ENCODE measurements around the gene TPM1.
"Not testable (repeated sequence)": the region's sequence is repeated elsewhere in the genome, so short reads cannot be mapped to it uniquely, and the experiment has no call there.

The TPM1 gene

DNA sequence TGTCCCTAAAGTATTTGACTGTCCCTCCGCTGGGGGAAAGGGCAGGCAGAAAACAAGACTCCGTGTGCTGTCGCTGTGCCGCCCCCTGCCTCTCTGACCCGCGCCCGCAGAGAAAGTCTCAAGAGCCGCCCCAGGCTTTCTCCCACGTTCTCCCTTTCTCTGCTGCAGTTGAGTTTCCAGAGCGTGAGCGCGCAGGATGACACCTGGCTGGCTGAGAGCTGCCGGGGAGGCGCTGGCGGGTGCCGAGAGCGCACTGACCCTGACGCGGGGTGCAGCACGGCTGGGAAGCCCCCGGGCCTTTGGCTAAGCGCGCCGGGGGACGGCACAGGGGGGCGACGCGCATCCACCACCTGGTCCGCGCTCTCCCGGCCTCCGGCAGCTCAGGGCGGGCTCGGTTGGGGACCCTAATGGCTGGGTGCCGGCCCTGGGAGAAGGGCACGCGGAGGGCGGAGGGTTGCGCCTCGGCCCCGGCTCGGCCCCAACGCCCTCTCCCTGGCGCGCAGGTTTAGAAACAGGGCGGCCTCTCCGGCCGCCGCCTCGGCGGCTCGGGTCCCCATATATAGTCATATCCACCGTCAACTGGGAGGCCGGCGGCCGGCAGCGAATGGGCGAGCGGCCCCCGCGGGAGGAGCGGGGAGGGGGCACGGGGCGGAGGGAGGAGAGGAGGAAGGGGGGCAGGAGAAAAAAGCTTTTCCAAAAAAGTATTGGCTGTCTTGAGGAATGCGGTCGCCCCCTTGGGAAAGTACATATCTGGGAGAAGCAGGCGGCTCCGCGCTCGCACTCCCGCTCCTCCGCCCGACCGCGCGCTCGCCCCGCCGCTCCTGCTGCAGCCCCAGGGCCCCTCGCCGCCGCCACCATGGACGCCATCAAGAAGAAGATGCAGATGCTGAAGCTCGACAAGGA is at the start of gene TPM1:
TPM1 (plus strand) TSS at position 774 of the 903 bp plus-strand sequence; CDS start at position 857, 83 bp downstream.
- DNase-seq (ENCODE audit: low read depth), result no peak

DNA sequence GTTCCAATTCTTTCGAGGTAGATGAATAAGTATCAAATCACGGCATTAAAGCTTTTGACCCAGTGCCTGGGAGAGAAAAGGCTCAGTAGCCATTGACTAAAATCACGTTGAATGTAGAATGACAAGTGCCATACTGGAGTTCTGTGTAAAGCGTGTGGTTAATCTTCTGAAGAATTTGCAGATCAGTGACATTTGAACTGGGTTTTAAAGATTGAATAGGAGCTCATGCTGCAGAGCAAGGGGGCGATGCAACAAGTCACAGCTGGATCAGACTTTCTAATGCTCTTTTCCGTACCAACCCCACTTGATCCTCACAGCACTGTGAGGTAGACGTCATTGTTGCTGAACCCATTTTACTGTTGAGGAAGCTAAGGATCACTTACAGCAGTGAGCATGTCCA is 49.5 kb upstream of the TPM1 start:
- DNase-seq (ENCODE audit: low read depth), result no peak

DNA sequence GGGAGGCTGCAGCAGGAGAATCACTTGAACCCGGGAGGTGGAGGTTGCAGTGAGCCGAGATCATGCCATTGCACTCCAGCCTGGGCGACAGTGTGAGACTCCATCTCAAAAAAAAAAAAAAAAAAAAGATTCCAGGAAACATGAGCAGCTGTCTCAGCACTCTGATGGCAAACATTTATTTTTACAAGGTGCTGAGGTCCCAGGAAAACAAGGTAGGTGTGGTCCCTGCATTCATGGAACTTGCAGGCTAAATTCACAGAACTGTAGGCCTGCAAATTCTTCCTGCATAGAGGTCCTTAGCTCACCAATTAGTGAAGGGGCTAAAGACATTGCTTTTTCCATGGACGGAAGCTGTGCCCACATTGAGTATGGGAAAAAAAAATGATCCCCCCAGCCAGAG is 48.9 kb upstream of the TPM1 start:
- not testable (repeated sequence) for DNase-seq (ENCODE audit: low read depth)

DNA sequence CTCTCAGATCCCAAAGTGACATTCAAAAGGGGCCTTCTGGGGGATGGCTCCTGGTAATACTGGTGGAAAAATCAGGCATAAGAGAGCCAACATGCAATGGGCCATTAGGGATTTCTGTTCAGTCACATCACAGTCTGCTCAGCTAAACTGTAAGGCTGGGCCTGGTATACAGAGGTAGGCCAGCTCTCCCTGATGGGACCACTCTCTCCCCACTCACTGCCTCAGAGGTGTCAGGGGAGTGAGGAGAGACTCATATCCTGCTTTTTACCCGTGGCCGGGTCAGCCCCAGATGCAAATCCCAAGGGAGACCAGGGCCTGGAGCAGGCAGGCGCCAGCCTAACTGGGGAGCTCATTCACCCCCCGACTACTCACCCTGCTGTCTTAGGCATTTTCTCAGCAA is 48.1 kb upstream of the TPM1 start:
- no peak for DNase-seq (ENCODE audit: low read depth)

DNA sequence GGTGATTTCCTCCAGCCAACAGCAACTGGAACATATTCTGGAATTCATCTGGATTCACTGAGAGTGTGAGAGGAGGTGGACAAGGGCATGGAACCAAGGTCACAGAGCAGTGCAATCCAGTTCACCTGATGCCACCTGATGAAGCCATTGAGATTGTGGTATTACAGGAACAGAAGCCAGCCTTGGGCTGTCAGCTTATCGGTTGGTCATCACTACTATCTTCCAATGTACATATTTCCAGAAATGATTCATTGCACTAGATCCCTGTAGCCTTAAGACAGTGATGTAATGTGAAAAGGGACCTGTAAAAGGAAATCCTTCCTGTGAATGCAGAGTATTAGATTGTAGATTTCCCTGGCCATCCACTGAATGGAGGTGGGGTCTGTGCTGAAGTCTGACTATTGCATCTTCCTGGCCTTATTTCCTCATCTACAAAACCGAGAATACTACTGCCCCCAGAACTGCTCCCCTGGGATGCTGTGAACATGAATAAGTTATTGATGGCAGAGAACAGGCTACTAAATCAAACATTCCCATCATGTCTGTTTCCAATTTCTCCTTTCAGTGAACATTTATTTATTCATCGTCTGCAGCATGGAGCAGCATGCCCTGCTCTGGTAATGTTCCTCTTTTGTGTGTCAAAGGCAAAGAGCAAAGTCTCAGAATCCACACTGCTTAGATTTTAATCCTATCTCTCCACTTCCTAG is 47.4 kb upstream of the TPM1 start:
- no peak for DNase-seq (ENCODE audit: low read depth)

DNA sequence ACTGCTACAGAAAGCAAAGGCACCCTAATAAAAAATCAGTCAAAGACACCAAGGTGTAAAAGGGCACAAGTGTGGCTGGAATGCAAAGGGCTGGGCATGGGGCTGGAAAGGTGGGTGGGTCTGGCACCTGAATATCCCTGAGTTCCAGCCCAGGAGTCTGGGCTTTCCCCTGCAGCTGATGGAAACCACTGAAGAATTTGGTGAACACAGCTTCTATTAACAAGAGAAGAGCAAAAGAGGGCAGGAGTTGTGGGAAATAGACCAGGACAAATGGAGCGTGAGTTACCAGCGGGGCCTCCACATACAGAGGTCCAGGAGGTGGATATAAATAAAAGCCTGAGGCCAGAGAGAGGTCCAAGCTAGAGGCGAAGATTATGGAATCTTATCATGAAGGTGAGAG is 45.1 kb upstream of the TPM1 start:
- no peak for DNase-seq (ENCODE audit: low read depth)

DNA sequence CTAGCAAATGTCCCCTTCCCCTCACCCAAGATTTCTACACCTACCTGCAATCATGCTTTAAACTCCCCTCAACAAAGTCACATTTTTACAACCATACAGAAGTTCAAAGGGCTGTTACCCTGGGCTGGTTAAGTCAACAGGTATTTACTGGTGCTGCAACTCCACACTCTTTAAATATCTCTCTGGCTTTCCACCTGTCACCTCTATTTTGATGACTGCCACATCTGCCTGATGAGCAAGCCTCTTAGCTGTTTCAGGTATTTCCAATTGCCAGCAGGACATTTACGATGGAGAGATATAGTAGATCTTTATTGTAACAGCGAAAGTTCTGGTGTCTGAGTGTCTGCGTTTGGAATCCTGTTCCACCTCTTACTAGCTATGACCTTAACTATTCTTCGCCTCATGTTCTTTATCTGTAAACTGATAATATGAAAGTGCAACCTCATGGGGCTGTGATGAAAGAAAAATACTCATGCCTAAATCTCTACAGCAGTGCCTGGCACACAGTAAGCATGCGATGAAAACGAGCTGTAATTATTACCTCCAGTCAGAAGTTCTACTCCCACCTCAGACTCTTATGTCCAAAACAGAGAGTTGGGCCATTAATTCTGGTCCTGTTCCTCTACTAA is 44.2 kb upstream of the TPM1 start:
- DNase-seq (ENCODE audit: low read depth), result no peak

DNA sequence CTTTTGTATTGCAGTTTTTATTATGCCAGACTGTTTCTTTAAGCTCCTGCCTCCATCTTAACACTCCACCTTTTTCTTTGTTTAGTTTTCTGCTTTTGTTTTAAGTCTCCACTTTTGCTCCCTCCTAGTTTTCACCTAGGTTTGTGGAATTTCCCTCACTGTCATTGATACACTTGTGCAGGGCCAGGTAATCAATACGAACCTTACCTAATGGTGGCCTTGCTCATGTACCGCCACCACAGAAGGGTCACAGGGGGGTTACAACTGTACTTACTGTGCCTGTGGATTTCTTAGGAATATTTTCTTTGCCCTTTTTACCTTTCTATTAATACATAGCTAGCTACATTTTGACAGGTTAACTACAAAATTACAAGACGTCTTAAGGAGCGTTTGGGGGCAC is 43.4 kb upstream of the TPM1 start:
- DNase-seq (ENCODE audit: low read depth), result no peak

DNA sequence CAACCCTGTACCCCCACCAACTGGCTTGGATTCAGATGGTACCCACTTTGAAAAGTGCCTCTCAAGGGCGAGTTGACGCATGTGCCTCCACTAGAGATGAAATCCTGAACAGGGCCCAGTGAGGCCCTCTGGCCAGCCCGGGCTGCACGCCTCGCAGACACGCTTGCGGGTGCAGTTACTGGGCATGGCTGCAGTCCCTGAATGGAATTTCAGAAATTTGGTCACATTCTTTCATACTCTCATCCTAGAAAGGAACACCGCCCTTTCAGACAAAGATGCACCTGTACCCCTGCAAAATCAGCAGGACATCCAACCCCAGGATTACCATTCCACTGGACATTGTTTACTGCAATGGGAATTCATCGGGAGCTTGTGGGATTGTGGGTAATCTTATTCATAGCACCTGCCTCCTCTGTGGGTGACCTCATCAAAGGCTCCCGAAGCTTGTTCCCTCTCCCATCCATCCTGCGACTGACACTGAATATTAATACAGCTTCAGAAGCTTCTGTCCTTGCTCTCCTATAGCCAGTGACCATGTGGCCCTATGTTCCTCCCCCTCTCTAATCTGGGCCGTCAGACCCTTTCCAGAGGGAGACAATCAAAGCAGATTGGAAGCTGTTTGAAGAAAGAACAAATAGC is 42.5 kb upstream of the TPM1 start:
- DNase-seq (ENCODE audit: low read depth), result no peak

DNA sequence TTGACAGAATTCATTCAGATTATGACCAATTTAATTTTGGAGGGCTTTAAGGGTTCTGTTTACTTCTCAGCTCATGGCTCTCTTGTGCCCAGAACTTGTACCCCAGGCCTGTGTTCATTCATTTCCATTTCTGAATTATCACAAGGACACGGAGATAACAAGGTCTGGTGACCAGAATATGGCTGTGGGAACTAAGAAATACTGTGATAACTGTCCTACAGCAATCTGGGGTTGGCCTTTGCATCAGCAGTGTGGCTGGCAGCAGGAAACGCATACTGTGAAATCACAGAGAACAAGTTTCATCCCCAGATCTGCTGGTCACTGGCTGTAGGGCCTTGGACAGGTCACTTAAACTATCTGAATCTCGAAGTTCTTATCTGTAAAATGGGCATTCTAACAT is 41.8 kb upstream of the TPM1 start:
- no peak for DNase-seq (ENCODE audit: low read depth)

DNA sequence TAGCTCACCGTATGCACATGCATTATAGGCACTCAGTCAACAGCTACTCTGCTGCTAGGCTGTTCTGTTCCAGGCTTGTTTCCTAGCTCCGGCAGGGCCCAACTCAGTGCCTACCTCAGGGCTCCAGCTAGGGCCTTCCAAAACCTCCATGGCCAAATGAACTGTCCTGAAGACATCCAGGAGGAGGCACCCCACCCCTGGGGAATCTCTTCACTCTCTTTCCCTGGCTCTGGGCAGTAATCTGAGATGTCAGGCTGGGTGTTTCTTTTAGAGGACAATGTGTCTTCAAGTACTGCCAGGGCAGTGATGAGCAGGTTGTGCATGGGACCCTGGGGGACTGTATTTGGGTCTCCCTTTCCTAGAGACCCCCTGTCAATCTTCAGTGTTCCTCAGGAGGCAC is 38.3 kb upstream of the TPM1 start:
- no peak for DNase-seq (ENCODE audit: low read depth)

DNA sequence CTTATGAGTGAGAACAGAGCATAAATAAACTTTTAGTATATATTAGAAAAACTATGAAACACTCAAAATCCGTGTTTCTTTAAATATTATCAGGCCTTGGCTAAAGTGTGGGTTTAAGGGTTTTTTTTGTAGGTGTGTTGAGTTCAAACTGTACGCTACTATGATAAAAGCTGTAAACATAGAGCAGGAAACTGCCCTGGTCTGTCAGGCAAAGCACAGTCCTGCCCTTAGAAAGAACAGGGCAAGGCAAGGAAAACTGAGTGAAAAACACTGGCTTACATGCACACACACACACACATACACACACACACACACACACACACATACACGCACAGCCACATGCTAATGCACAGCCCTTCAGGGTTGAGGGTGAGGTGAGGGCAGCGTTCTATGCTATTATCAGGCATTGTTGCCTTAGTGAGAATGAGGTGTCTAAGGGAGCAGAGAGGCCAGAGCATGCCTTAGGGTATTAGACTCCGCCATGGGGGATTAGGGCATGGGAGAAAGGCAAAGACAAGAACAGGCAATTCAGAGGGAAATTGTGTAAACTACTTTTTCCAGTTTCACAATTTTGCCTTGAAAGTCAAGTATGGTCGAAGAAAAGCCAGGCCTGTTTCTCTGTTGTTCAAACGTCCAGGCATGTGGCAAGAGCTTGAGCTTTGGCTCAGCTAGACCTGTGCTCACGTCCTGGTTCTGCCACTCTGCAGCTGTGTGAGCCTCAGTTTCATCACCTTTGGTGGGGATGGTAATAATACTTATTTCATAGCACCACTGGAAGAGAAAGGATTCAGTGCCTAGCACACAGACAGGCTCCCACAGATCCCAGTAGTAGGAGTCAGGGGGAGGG is 36.3 kb upstream of the TPM1 start:
- no peak for DNase-seq (ENCODE audit: low read depth)

DNA sequence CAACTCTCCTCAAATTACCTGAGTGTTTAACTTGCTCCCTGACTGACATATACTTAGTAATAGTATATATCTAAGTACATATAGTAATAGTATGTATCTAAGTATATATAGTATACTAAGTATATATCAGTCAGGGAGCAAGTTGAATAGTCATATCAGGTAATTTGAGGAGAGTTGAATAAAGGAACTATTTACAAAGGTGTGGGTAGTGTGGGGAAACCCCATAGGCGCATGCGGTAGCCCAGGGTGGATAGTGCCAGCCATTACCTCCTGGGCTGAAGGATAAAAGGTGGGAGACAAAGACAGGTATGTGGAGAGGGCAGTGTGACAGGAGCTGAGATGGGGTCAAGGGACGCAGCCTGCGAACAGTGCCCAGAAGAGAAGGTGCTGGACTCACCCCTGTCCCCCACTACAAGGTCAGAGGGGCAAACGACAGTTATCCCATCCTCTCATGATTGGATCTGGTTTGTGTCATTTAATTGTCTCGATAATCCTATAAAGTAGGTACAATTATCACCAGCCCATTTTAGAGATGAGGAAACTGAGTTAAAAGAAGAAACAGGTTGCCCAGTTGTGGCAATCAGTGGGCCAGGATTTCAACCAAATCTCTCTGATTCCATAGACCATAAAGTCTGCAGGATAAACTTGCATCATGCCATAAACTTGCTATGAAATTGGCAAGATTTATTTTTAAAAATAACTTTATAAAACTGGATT is 34.1 kb upstream of the TPM1 start:
- no peak for DNase-seq (ENCODE audit: low read depth)

DNA sequence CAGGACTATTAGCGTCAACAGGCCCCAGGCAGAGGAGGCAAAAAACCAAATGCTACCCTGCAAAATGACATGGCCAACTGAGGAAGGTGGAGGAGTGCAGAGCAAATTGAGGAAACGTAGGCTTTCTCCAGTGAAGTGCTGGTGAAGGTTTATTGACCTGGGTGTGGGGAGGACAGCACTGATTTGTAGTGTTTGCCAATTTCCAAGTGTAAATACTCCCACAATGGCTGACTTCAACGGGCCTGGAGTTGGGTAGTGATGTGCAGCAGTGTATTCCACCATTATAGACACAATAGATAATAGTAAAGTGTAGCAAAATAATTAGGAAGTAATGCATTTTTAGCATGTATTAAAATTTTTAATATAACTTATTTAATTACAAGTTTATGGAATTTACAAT is 32.2 kb upstream of the TPM1 start:
- no peak for DNase-seq (ENCODE audit: low read depth)

DNA sequence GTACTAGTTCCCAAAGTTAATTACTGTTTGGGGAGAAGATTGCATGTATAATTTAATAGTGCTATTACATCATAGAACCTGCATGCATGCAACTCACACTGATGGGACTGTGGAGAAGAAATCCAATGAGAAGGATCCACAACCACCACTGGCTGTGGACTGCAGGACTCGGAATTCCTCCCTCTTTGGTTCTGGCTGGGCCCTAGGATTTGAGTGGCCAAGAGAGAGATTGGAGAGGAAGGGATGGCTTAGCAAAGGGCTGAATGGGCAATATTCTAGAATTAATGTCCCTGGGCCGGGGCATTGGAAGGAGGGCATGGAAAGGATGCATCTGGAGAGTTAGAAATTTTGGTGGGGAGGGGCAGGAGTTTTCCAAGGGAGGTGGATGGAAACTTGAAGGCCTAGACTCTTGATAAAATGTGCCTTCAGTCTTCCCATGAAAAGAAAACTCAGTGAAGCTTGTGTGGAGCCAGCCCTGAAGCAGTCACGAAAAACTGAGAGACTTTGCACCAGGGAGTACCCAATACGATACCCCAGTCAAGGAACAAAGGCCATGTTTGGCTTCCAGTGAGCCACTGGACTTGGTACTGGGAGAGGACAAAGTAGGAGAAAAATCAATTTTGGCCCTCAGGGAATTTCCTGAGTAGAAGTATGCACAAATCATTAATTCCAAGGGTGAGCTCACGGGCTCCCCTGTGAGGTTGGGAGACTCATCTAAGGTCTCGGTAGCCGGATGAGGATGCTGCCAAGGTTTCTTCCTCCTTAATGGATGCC is 31.4 kb upstream of the TPM1 start:
- DNase-seq (ENCODE audit: low read depth), result no peak

DNA sequence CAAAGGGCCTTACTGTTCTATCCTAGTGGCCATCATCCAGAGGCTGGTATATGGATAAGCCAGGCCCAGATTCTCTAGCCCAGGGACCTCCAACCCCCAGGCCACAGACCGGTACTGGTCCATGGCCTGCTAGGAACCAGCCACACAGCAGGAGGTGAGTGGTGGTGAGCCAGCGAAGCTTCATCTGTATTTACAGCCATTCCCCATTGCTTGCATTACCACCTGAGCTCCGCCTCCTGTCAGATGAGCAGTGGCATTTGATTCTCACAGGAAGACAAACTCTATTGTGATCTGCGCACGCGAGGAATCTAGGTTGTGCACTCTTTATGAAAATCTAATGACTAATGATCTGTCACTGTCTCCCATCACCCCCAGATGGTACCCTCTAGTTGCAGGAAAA is 30.1 kb upstream of the TPM1 start:
- DNase-seq (ENCODE audit: low read depth), result no peak

DNA sequence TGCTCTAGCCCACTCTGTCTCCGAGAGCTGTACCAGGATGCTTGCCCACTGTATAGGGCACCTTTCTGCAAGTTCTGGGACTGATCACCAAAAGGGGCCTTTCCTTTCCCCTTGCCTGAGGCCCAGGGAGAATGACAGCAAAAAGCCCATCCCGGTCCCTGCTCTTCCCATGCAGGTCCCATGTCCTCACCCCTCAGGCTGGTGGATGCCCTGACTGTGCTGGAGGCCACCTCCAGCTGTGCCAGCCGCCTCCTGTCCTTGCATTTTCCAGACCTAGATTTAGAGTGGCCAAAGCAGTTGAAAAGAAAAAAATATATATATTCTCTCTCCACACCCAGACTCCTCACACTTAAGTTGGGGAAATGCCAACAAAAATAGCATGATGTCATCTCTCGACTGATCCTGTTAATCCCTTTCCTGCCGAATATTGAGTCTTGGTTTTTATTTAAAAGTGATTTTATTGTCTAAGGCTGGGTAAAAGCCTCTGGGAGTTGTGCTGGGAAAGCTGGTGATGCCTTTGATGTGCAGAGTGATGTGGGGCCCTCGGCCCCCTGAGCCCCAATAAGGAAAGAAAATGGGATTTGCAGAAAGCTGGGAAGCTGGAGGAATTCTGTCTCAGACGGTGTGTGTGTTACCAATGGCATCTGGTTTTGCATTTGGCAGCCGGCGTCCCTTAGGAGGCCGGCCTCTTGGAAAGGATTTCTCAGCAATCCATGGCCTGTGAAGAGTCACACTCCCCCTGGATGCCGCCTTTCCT is 29.3 kb upstream of the TPM1 start:
- no peak for DNase-seq (ENCODE audit: low read depth)

DNA sequence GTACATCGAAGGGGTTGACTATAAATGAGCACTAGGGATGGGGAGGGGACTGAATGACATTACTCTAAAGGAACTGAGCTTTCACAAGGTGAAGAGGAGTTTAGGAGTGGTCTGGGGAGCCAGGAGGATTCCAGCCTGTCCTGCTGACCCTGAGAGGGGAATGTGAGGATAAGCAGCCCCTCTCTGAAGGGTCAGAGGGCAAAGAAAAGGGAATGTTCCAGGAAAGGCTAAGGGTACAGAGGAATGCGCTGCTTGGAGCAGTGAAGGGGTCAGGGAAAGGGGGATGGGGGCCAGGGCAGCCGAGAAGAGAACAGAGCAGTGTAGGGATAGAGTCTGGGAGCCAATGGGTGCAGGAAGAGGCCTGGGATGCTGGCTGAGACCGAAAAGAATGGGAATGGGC is 28.0 kb upstream of the TPM1 start:
- DNase-seq (ENCODE audit: low read depth), result no peak

DNA sequence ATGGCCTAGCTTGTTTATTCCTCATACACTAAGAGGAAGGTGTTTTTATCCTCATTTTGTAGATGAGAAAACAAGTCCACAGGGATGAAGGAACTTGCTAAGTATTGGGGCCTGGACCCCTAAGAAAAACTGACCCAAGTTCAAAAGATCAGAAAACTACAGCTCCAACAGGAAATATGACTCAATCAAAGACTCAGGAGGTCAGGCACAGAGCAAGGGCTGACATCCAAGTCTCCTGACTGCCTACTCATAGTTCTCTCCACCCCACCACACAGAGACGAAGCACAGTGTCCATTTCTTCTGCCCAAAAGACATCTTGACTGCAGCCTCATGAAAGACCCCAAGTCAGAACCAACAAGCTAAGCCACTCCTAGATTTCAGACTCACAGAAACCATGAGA is 26.9 kb upstream of the TPM1 start:
- no peak for DNase-seq (ENCODE audit: low read depth)

Measured in stimulated activated CD8-positive, alpha-beta memory T cell treated with anti-CD3 and anti-CD28 coated beads, Interleukin-12 subunit alpha, Interleukin-12 subunit beta, amount 100 ng/mL, for 4 hours (primary cell).